Measurements from ENCODE around the gene GRIP2.

The GRIP2 gene

DNA sequence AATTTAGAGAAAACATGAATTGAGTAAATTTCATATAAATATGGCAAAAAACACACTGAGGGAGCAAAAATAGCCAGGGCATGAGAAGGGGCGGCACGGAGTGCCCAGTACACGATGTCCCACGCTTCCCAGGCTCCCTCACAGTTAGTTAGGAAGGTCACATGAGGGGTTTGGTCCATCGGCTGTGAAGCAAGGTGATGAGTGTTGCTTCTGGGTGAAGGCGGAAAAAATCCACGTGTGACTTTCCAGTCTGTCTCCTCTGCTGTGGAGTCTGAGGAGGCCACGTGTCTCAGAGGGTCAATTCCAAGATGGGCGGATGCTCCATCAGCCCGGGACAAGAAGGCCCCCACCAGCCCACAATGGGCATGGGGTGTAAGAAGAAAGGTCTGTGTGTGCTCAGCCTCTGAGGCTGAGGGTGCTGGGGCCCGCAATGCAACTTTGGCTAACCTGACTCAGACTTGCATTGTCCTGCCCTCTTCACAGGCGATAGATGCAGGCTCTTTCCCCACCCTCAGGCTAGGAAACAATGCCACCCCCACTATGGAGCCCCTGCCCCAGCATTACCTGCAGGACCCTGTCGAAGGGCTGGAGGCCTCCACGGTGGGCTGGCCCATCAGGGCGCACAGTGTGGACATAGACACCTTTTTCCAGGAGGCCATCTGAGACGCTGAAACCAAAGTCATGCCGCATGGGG, 45.7 kb downstream of the GRIP2 start:
- Histone ChIP-seq H3F3A (ENCODE audit: insufficient read depth) (no peaks in the 10 kb centered on the region), H4K20me1 (ENCODE audit: low read depth, low read length) (no peaks in the 10 kb centered on the region), H3K9me3 (ENCODE audit: insufficient read depth, low read length) (no peaks in the 10 kb centered on the region), H3K9me2 (replicated peaks; ENCODE audit: insufficient read depth, low read length) (no peaks in the 10 kb centered on the region), H3K79me2 (ENCODE audit: insufficient read depth, low read length) (no peaks in the 10 kb centered on the region), H3K27me3 (ENCODE audit: low read length) (no peaks in the 10 kb centered on the region), H3K4me3 (ENCODE audit: insufficient read depth, low read length, poor library complexity, severe bottlenecking) (no peak overlapping the region), H3K36me3 (ENCODE audit: low read length) (no peaks in the 10 kb centered on the region), H3K4me2 (ENCODE audit: low read depth, low read length, poor library complexity, severe bottlenecking) (no peak overlapping the region), H3K9ac (ENCODE audit: low read length) (no peak overlapping the region), H3K27ac (ENCODE audit: low read depth, low read length) (no peak overlapping the region), H2AFZ (ENCODE audit: low read depth, low read length, severe bottlenecking) (no peak overlapping the region)
- TF ChIP-seq, protein P1, sequence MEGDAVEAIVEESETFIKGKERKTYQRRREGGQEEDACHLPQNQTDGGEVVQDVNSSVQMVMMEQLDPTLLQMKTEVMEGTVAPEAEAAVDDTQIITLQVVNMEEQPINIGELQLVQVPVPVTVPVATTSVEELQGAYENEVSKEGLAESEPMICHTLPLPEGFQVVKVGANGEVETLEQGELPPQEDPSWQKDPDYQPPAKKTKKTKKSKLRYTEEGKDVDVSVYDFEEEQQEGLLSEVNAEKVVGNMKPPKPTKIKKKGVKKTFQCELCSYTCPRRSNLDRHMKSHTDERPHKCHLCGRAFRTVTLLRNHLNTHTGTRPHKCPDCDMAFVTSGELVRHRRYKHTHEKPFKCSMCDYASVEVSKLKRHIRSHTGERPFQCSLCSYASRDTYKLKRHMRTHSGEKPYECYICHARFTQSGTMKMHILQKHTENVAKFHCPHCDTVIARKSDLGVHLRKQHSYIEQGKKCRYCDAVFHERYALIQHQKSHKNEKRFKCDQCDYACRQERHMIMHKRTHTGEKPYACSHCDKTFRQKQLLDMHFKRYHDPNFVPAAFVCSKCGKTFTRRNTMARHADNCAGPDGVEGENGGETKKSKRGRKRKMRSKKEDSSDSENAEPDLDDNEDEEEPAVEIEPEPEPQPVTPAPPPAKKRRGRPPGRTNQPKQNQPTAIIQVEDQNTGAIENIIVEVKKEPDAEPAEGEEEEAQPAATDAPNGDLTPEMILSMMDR (IDR thresholded peaks at IDR 0.05; ENCODE audit: insufficient read depth, low read length, poor library complexity, severe bottlenecking), result no peak
- no peak for TF ChIP-seq EZH2phosphoT487 (conservative IDR thresholded peaks at IDR 0.05; ENCODE audit: low read length)

DNA sequence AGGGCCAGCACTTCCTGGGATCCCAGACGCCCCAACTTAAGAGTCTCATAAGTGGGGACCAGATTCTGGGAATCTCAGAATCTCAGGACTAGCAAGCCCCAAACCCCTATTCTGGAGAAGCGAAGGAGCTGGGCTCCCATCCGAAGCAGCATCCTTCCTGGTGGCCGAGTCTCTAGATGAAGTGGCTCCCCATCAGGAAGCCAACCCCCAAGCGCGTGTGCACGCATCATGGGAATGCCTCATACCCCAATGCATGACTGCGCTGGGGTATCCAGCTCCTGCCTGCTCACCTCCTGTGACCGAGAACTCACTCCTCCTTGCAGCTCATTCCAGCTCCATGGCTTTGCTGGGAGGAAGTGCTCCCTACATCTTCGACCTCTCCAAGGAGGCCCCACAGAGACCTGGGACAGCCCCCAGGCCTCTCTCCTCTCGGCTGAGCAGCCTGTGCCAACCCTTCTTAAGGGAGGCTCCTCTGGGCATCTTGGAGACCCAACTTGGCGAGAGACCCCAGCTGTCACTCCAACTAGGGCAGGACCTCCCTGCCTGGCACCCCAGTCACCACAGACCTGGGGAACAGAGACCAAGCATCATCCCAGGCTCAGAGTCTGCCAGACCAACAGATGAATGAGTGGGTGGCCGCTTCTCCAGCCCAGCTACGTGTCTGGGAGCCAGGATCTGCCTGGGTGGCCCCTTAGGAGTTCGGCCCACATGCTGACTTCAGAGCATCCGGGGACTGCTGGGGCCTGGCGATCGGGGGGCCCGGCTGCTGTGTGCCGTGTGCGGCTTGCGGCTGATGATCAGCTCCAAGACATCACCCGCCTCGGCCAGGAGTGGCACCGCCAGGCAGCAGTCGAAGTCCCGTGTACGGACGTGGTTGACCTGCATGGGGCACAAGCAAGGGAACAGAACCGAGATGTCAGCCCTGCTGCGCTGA, 46.9 kb downstream of the GRIP2 start:
- no peaks in the 10 kb centered on the region for H3K9me3 ChIP-seq (ENCODE audit: insufficient read depth, low read length)
- H3K9me2 ChIP-seq (replicated peaks; ENCODE audit: insufficient read depth, low read length), result no peaks in the 10 kb centered on the region
- TF ChIP-seq, protein P1 (IDR thresholded peaks at IDR 0.05; ENCODE audit: insufficient read depth, low read length, poor library complexity, severe bottlenecking), result no peak
- no peak for TF ChIP-seq EZH2phosphoT487 (conservative IDR thresholded peaks at IDR 0.05; ENCODE audit: low read length)
- no peak overlapping the region for H3K4me2 ChIP-seq (ENCODE audit: low read depth, low read length, poor library complexity, severe bottlenecking)
- H3K79me2 ChIP-seq (ENCODE audit: insufficient read depth, low read length), result no peaks in the 10 kb centered on the region
- H3K36me3 ChIP-seq (ENCODE audit: low read length), result no peaks in the 10 kb centered on the region
- H3K4me3 ChIP-seq (ENCODE audit: insufficient read depth, low read length, poor library complexity, severe bottlenecking), result no peak overlapping the region
- no peak overlapping the region for H3K27ac ChIP-seq (ENCODE audit: low read depth, low read length)
- H3K27me3 ChIP-seq (ENCODE audit: low read length), result no peaks in the 10 kb centered on the region
- H3F3A ChIP-seq (ENCODE audit: insufficient read depth), result no peaks in the 10 kb centered on the region
- no peak overlapping the region for H2AFZ ChIP-seq (ENCODE audit: low read depth, low read length, severe bottlenecking)
- no peak overlapping the region for H3K9ac ChIP-seq (ENCODE audit: low read length)
- H4K20me1 ChIP-seq (ENCODE audit: low read depth, low read length), result no peaks in the 10 kb centered on the region

DNA sequence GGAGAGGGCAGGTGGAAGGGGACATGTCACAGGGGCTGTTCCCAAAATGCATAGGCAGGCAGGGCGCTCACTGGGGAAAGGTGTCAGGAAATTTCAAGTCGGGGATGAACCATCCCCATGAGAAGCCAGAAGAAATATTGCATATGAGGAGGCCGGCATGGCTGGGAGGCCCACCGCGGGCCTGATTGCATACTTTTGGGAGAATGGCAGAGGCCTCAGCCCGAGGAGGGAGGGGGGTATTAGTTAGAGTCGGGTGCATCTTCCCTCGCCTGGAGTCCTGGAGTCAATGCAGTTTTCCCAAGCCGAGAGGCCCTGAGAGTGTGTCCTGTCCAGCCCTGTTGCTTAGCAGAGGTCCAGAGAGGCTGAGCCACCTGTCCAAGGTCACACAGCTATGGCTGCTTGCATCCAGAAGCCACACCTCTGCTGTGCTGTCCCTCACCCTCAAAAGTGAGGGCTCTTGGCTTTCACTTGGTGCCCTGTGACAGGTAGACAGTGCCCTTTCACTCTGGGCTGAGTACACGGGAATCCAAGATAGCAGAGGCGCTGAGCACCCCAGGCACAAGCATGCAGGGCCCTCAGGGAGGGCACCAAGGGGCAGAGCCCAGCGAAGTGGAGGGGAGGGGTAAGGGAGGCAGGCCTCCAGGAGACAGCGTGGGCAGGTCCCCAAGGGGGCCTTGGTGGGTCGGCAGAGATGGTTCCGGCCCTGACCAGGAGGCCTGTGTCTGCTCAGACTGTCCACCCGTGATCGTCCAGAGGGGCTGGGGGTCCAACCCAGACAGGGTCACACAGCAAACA, 48.5 kb downstream of the GRIP2 start:
- Histone ChIP-seq H3K27ac (ENCODE audit: low read depth, low read length) (no peak overlapping the region), H2AFZ (ENCODE audit: low read depth, low read length, severe bottlenecking) (no peak overlapping the region), H3K9ac (ENCODE audit: low read length) (no peak overlapping the region), H3K36me3 (ENCODE audit: low read length) (no peaks in the 10 kb centered on the region), H3K4me2 (ENCODE audit: low read depth, low read length, poor library complexity, severe bottlenecking) (no peak overlapping the region), H3F3A (ENCODE audit: insufficient read depth) (no peaks in the 10 kb centered on the region), H3K9me2 (replicated peaks; ENCODE audit: insufficient read depth, low read length) (no peaks in the 10 kb centered on the region), H3K4me3 (ENCODE audit: insufficient read depth, low read length, poor library complexity, severe bottlenecking) (no peak overlapping the region), H3K9me3 (ENCODE audit: insufficient read depth, low read length) (no peaks in the 10 kb centered on the region), H3K79me2 (ENCODE audit: insufficient read depth, low read length) (no peaks in the 10 kb centered on the region), H3K27me3 (ENCODE audit: low read length) (no peaks in the 10 kb centered on the region), H4K20me1 (ENCODE audit: low read depth, low read length) (no peaks in the 10 kb centered on the region)
- TF ChIP-seq, protein P1 (IDR thresholded peaks at IDR 0.05; ENCODE audit: insufficient read depth, low read length, poor library complexity, severe bottlenecking), result no peak
- no peak for TF ChIP-seq EZH2phosphoT487 (conservative IDR thresholded peaks at IDR 0.05; ENCODE audit: low read length)

Data from SU-DHL-6 (cell line).